H9 (cell line): ENCODE measurements around the gene TMTC3. TPM values are rescaled to one million over a fixed set of nuclear protein-coding genes. Genes with fewer than 3 reads are reported as not detected.

ENCODE experiments used
- DNase-seq: peaks from one replicate; pipeline ENCODE4 v3.0.0-alpha.2; 2017
- H2AFZ ChIP-seq: one replicate; pipeline ENCODE4 v1.6.1; 2013; ENCODE audit warnings: mild to moderate bottlenecking, low read length, control low read depth, moderate library complexity
- H2AK5ac ChIP-seq: 2 replicates; pipeline ENCODE4 v1.6.1; 2013; ENCODE audit warnings: low read length, control low read depth, mixed read lengths; ENCODE audit not compliant: insufficient read length
- H2BK120ac ChIP-seq: one replicate; pipeline ENCODE4 v1.6.1; 2013; ENCODE audit warnings: low read depth, mild to moderate bottlenecking, low read length, control low read depth, inconsistent platforms; ENCODE audit not compliant: poor library complexity, severe bottlenecking
- H2BK12ac ChIP-seq: 2 replicates; pipeline ENCODE4 v1.6.1; 2013; ENCODE audit warnings: low read length, control low read depth, mixed read lengths, low read depth; ENCODE audit not compliant: insufficient read length
- H2BK15ac ChIP-seq: 2 replicates; pipeline ENCODE4 v1.6.1; 2013; ENCODE audit warnings: low read depth, low read length, control low read depth
- H2BK20ac ChIP-seq: one replicate; pipeline ENCODE4 v1.6.1; 2013; ENCODE audit warnings: low read depth, mild to moderate bottlenecking, low read length, control low read depth, inconsistent platforms; ENCODE audit not compliant: poor library complexity, severe bottlenecking
- H2BK5ac ChIP-seq: 2 replicates; pipeline ENCODE4 v1.6.1; 2013; ENCODE audit warnings: low read length, control low read depth, mixed read lengths; ENCODE audit not compliant: insufficient read length
- H3K14ac ChIP-seq: 2 replicates; pipeline ENCODE4 v1.6.1; 2013; ENCODE audit warnings: low read length, control low read depth; ENCODE audit not compliant: insufficient read depth
- H3K18ac ChIP-seq: 2 replicates; pipeline ENCODE4 v1.6.1; 2013; ENCODE audit warnings: low read depth, mild to moderate bottlenecking, mixed read lengths, low read length, control low read depth; ENCODE audit not compliant: insufficient read length
- H3K23ac ChIP-seq: 2 replicates; pipeline ENCODE4 v1.6.1; 2013; ENCODE audit warnings: low read length, control low read depth, mixed read lengths, low read depth; ENCODE audit not compliant: insufficient read length
- H3K23me2 ChIP-seq: 2 replicates; pipeline ENCODE4 v1.6.1; 2013; ENCODE audit warnings: low read depth, mild to moderate bottlenecking, mixed read lengths, low read length, control low read depth; ENCODE audit not compliant: insufficient read length, poor library complexity, severe bottlenecking
- H3K27ac ChIP-seq: 2 replicates; pipeline ENCODE4 v1.5.1; 2013; ENCODE audit warnings: low read length, control low read depth, mixed read lengths, low read depth; ENCODE audit not compliant: insufficient read length
- H3K27me3 ChIP-seq: 2 replicates; pipeline ENCODE4 v1.6.1; 2013; ENCODE audit warnings: low read length, control low read depth, inconsistent platforms; ENCODE audit not compliant: insufficient read depth
- H3K4ac ChIP-seq: 2 replicates; pipeline ENCODE4 v1.6.1; 2013; ENCODE audit warnings: low read depth, mild to moderate bottlenecking, control low read depth, inconsistent platforms, low read length, moderate library complexity
- H3K4me1 ChIP-seq: 2 replicates; pipeline ENCODE4 v1.6.1; 2013; ENCODE audit warnings: low read length, control low read depth, inconsistent platforms; ENCODE audit not compliant: insufficient read depth
- H3K4me2 ChIP-seq: 2 replicates; pipeline ENCODE4 v1.6.1; 2013; ENCODE audit warnings: low read length, control low read depth, mixed read lengths; ENCODE audit not compliant: insufficient read length, insufficient read depth
- H3K56ac ChIP-seq: 2 replicates; pipeline ENCODE4 v1.6.1; 2013; ENCODE audit warnings: low read depth, mild to moderate bottlenecking, mixed read lengths, low read length, control low read depth; ENCODE audit not compliant: insufficient read length
- H3K79me1 ChIP-seq: 2 replicates; pipeline ENCODE4 v1.6.1; 2013; ENCODE audit warnings: low read depth, mild to moderate bottlenecking, moderate library complexity, low read length, control low read depth, inconsistent platforms; ENCODE audit not compliant: insufficient read depth, poor library complexity, severe bottlenecking
- H3K79me2 ChIP-seq: 2 replicates; pipeline ENCODE4 v1.6.1; 2013; ENCODE audit warnings: low read length, control low read depth, inconsistent platforms; ENCODE audit not compliant: insufficient read depth
- H3K9ac ChIP-seq: 2 replicates; pipeline ENCODE4 v1.6.1; 2013; ENCODE audit warnings: low read length, control low read depth, mixed read lengths; ENCODE audit not compliant: insufficient read length; ENCODE audit errors: extremely low read depth
- H3K9me3 ChIP-seq: one replicate; pipeline ENCODE4 v1.6.1; 2013; ENCODE audit warnings: low read depth, low read length, inconsistent platforms; ENCODE audit not compliant: control insufficient read depth
- H3T11ph ChIP-seq: one replicate; pipeline ENCODE4 v1.6.1; 2013; ENCODE audit warnings: mild to moderate bottlenecking, low read length, control low read depth, inconsistent platforms
- H4K20me1 ChIP-seq: one replicate; pipeline ENCODE4 v1.6.1; 2013; ENCODE audit not compliant: control insufficient read depth, insufficient read length, insufficient read depth
- H4K5ac ChIP-seq: 2 replicates; pipeline ENCODE4 v1.6.1; 2013; ENCODE audit warnings: low read depth, mild to moderate bottlenecking, mixed read lengths, low read length, control low read depth; ENCODE audit not compliant: insufficient read length
- H4K8ac ChIP-seq: replicated peaks from 2 replicates; pipeline ENCODE4 v1.6.1; 2013; ENCODE audit warnings: low read length, control low read depth, mixed read lengths, low read depth; ENCODE audit not compliant: insufficient read length
- H4K91ac ChIP-seq: 2 replicates; pipeline ENCODE4 v1.6.1; 2013; ENCODE audit warnings: low read depth, mild to moderate bottlenecking, moderate library complexity, mixed read lengths, low read length, control low read depth; ENCODE audit not compliant: insufficient read length
- H3K27ac Mint-ChIP-seq, 3 experiments: 2 replicates in 2 of 3; 3 replicates in 1 of 3; pipeline ENCODE4 v1.8.0; 2020 to 2021; ENCODE audit warnings: mixed read lengths in 3 of 3, mild to moderate bottlenecking in 1 of 3, moderate library complexity in 1 of 3
- H3K27me3 Mint-ChIP-seq: 2 replicates; pipeline ENCODE4 v1.8.0; 2021; ENCODE audit warnings: low read depth, mild to moderate bottlenecking, moderate library complexity, mixed read lengths
- H3K36me3 Mint-ChIP-seq, 3 experiments: 2 replicates in 2 of 3; 3 replicates in 1 of 3; pipeline ENCODE4 v1.8.0; 2020 to 2021; ENCODE audit warnings: low read depth in 3 of 3, mixed read lengths in 3 of 3; ENCODE audit not compliant: insufficient read depth in 1 of 3
- H3K4me1 Mint-ChIP-seq, 2 experiments: 2 replicates each; pipeline ENCODE4 v1.8.0; 2020; ENCODE audit warnings: mixed read lengths in 2 of 2
- H3K4me3 Mint-ChIP-seq, 2 experiments: 2 replicates in 1 of 2; 3 replicates in 1 of 2; pipeline ENCODE4 v1.8.0; 2020 to 2021; ENCODE audit warnings: mild to moderate bottlenecking in 2 of 2, mixed read lengths in 2 of 2, moderate library complexity in 1 of 2
- H3K9me3 Mint-ChIP-seq, 2 experiments: 2 replicates in 1 of 2; 3 replicates in 1 of 2; pipeline ENCODE4 v1.8.0; 2020; ENCODE audit warnings: mild to moderate bottlenecking in 2 of 2, mixed read lengths in 2 of 2, moderate library complexity in 1 of 2
- CTCF ChIP-seq: fragments of 200-600 bp; sonication (generic); conservative IDR thresholded peaks from 3 replicates; pipeline ENCODE4 v1.8.0; 2021; ENCODE audit warnings: antibody characterized with exemption, mild to moderate bottlenecking
- whole genome bisulfite sequencing: extraction: QIAGEN DNeasy Blood & Tissue Kit; methylation state at CpG from one replicate; pipeline ENCODE4 v1.1.7; 2013; ENCODE audit warnings: missing lambda C conversion rate, low lambda C conversion rate, mixed read lengths; ENCODE audit not compliant: insufficient read length; ENCODE audit errors: extremely low coverage; 5-methylcytosine and 5-hydroxymethylcytosine counted together
- total RNA-seq: library from RNA; stranded (reverse); gene quantifications from 2 replicates; pipeline ENCODE4 v1.2.1, GENCODE V29; 2021

TMTC3 gene
- total RNA-seq, 1 experiment from 2014 or later, result 37.7 TPM

- WGBS, result no CpG with 5 or more reads among the region's 2 CpGs
- H3K9me3 Mint-ChIP-seq, result peaks cover 28 to 29% of the 10 kb centered on the region in 2 experiments
These were observed 60.4 kb downstream of the TMTC3 start for GRCh38 chr12:88202500-88202899.

More at GRCh38 chr12:88202500-88202899, 60.4 kb downstream of the TMTC3 start:
- Histone ChIP-seq H3K23me2 (no peaks in the 10 kb centered on the region), H3K27me3 (no peaks in the 10 kb centered on the region), H3K27ac (no peak overlapping the region), H3K23ac (no peak overlapping the region), H2BK15ac (no peak overlapping the region), H3K56ac (no peak overlapping the region), H3K9ac (no peak overlapping the region), H3T11ph (no peak overlapping the region), H4K91ac (no peak overlapping the region), H2BK5ac (no peak overlapping the region), H3K9me3 (no peaks in the 10 kb centered on the region), H4K8ac (no peak overlapping the region), H2BK120ac (no peak overlapping the region), H3K4me1 (no peaks in the 10 kb centered on the region), H2BK20ac (no peak overlapping the region), H4K5ac (no peak overlapping the region), H3K18ac (no peak overlapping the region), H2AK5ac (no peak overlapping the region), H2BK12ac (no peak overlapping the region), H2AFZ (no peak overlapping the region), H3K4ac (no peak overlapping the region), H3K79me1 (no peaks in the 10 kb centered on the region), H3K79me2 (no peaks in the 10 kb centered on the region), H3K14ac (no peak overlapping the region), H4K20me1 (no peaks in the 10 kb centered on the region), H3K4me2 (no peak overlapping the region)
- Mint-ChIP-seq H3K4me3 (no peak overlapping the region), H3K27me3 (no peaks in the 10 kb centered on the region; the same call in 1 of the 2 replicates), H3K27ac (no peak overlapping the region), H3K36me3 (peaks cover 8 to 30% (median 18%) of the 10 kb centered on the region in 3 experiments; a peak in 6 of 7 replicates), H3K4me1 (no peaks in the 10 kb centered on the region)
- TF ChIP-seq CTCF, result no peak
- DNase-seq, result no peak
